Stimulated activated CD4-positive, alpha-beta T cell treated with anti-CD3 and anti-CD28 coated beads, TNF-alpha, amount 100 ng/mL, for 1 hour (primary cell): ENCODE results near the gene GINS3.

Experiments
- DNase-seq, 3 donors: peaks; one replicate each; pipeline ENCODE4 v3.0.0-alpha.2; 2020; ENCODE audit warnings: low read depth in 3 of 3, low spot score in 1 of 3

The GINS3 gene

GRCh38 chr16:58422809-58423208 is 30.5 kb downstream of the GINS3 start:
- DNase-seq: no peak

DNA sequence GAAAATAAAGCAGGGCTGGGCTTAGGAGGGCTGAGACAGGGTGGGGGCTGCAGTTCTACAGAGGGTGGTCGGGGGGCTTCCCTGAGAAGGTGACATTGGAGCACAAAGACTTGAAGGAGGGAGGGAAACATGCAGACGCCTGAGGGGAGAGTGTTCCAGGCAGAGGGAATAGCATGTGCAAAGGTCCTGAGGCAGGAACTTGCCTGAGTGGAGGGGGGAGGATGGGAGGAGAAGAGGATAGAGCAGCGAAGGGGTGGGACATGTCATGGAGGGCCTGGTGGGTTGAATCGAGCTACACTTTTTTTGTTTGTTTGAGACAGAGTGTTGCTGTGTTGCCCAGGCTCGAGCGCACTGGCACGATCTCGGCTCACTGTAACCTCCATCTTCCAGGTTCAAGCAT is 33.0 kb downstream of the GINS3 start:
- no peak for DNase-seq

DNA sequence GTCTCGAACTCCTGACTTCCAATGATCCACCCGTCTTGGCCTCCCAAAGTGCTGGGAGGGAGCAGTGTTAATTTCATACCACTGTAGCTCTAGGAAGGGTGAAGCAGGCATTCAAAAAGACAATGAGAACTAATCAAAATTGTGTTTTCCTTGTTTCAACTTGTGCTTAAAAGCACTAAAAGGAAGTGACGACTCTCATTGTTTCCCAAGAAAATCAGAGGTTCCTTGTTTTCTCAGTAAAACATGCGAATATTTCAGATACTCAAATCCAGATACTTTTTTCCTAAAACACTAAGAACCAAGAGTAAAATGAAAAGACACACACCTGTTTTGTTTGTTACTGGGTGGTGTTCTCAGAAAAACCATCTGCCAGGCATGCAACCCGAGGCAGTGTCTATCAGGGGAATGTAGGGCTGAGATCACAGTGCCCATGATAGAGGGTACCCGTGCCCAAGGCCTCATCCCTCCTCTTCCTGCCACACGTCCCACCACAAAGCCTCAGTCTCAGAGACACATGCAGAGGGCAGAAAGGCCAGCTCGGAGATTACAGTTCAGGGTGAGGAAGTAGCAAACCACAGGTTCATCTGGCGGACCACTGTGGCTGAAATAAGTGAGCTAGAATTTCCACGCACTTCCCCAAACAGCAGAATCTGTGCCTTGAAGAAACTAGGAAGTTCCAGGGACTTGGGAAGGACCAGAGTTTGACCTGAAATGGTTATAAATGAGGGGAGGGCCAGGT is 33.7 kb downstream of the GINS3 start:
- DNase-seq: no peak

DNA sequence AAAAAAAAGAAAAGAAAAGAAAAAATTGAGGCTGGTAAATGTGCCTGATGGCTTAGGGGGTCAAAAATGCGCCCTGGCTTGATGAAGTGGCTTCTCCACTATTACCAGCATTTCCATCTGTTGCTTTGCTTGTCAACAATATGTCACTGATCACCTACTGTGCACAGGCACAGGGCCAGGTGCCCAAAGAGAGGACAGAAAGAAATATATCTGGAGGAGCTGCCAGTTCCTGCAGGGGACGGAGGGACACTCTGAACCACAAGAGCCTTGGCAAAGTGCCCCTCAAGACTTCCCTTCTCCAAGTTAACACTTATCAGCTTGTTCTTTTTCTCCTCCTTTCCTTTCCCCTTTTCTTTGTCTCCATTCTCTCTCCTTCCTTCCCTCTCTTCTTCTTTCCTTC is 34.7 kb downstream of the GINS3 start:
- DNase-seq: no peak

- DNase-seq: no peak
Observed at GRCh38 chr16:58428621-58429542, 36.6 kb downstream of the GINS3 start.

DNA sequence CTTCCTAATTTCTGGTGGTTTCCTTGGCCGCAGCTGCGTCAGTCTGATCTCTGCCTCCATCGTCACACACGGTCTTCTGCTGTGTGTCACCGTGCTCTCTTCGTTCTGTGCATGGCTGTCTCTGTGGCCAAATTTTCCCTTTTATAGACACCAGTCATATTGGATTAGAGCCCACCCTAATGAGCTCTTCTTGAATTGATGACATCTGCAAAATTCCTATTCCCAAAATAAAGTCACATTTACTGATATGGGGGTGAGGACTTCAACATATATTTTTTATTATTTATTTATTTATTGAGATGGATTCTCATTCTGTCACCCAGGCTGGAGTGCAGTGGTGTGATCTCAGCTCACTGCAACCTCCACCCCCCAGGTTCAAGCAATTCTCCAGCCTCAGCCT is 38.4 kb downstream of the GINS3 start:
- no peak for DNase-seq

DNA sequence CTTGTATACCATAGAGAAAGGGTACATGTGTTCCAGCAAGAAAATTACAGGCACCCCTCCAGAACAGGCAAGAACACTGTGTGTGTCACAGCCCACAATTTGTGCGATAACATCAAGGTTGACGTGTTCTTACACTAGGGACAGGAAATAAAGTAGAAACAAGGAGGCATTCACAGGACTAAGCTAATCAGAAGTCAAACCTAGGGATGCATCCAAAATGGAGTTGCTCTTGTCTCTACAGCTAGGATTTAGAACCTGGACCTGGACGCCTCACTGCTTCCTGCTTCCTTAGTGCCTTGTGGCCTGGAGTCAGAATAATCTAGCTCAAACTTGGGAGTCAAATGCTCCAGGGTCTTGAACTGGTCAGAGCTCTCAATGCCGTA is 41.3 kb downstream of the GINS3 start:
- no peak for DNase-seq

DNA sequence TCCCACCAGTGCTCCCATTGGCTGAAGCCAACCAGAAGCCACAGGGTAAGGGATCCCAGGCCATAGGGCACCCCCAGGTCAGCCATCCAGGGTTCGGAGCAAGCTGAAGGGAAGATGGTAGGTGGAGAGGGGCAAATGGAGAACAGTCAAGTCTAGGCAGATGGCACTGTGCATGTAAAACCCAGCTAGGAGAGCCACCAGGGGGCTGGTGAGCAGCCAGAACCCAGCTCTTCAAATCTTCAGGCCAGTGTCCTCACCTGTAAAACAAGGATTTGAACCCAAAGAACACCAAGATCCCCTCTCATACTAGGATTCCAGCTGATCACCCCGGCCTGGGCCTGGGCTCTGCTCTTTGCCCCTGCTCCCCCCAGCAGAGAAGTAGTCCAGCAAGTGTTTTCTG is 43.5 kb downstream of the GINS3 start:
- DNase-seq: no peak

DNA sequence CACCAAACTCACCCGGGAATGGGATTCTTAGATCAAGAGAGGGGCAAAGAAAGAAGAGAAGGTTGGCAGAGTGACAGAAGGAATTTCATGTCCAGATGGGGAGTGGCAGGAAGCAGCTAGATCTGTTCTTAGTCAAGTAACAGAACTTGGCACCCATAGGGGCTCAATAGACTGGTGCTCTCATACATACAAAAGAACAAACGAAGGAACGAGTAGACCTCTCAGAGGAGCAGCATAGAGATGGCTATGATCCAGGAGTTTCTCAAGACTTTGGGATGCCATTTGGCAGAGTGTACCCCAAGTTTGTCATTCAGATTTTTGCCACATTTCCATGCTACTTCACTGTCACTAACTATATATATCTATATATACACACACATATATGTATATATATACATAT is 47.9 kb downstream of the GINS3 start:
- DNase-seq: no peak

GRCh38 chr16:58442547-58442946 is 50.3 kb downstream of the GINS3 start:
- no peak for DNase-seq

GRCh38 chr16:58443783-58444182 is 51.5 kb downstream of the GINS3 start:
- no peak for DNase-seq

DNA sequence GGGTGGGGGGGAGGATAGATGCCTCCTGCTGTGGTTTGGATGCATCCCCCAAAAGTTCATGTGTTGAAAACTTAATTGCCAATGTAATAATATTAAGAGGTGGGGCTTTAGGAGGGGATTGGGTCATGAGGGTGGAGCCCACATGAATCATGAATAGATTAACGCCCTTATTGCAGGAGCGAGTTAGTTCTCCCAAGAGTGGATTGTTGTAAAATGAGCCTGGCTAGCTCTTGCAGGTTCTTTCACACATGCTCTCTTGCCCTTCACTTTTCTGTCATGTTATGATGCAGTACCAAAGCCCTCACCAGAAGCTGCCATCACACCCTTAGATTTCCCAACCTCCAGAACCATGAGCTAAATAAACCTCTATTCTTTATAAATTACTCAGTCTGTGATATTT is 52.0 kb downstream of the GINS3 start:
- DNase-seq: no peak

- no peak for DNase-seq
Observed at GRCh38 chr16:58448890-58449289, 56.6 kb downstream of the GINS3 start.

GRCh38 chr16:58449306-58449705 is 57.0 kb downstream of the GINS3 start:
- no peak for DNase-seq

DNA sequence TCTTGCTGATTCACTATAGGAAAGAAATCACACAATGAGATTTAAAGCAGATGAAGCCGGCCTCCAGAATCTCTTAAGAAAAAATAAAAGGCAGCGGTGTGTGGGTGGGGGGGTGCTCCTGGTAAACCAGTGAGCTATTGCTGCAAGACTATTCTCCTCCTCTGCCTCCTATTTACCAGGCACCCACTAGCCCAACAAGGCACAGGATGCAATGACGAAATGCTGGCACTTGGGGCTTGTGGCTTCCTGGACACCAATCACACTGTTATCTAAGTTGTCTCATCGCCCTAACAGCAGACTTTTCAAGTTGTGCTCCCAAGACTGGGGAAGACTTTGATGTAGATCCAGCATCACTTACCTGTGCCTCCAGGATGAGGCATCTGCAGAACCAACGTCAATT is 57.5 kb downstream of the GINS3 start:
- no peak for DNase-seq

GRCh38 chr16:58450590-58450989 is 58.3 kb downstream of the GINS3 start:
- no peak for DNase-seq

GRCh38 chr16:58451265-58451689 is 59.0 kb downstream of the GINS3 start:
- no peak for DNase-seq

DNA sequence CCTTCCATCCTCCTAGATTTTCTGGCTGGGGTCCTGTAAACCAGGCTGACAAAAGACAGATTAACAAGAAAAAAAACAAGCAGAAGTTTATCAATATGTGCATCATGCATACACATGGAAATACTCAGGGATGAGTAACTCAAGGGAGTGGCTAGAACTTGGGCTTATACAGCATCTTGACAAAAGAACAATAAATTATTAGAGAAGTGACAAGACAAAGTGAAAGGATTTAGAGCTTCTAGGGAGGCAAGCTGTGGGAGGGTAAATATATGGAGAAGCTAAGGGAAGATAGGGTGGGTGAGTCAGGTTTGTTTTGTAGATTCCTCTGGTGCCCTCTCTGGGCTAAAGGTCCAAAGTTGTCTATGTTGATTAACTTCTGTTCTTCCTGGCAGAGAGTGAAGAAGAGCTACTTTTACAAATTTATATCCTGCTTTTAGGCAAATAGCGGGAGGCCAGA is 59.7 kb downstream of the GINS3 start:
- DNase-seq: no peak

DNA sequence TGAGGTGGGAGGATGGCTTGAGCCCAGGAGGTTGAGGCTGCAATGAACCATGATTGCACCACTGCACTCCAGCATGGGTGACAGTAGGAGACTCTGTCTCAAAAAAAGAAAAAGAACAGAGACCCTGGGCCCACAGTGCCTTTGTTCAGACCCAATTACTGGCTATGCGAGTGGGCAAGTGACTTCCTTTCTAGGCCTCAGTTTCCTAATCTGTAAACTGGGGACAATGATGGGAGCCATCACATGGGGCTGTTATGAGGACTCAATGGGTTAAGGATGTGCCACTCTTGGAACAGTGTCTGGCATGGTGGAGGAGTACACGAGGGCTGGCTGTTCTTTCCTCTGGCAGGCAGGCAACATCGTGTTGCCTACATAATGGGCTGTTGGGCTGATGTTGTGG is 60.4 kb downstream of the GINS3 start:
- DNase-seq: no peak

- DNase-seq: no peak
Observed at GRCh38 chr16:58454178-58454577, 61.9 kb downstream of the GINS3 start.

DNA sequence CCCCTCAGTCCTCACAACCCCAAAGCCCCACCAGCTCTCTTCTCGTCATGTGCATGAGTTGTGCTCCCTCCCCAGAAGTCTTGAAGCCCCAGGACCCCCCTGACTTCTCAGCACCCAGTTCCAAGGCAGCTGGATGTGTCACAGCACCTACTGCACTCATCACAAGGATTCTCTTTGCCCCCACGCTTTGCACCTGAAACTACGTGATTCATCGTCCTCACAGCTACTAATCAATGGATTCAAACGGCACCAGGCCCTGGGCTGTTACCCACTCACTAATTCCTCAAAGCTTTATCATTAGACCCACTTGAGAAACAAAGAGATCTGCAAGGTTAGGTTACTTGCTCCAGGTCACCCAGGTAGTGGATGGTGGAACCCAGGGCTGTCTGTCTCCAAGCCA is 62.6 kb downstream of the GINS3 start:
- DNase-seq: no peak
